Mucosa of descending colon (tissue), 3 donors: ENCODE data around the gene MBD3L1. TPM values are rescaled to one million over a fixed set of nuclear protein-coding genes. Genes with fewer than 3 reads are reported as not detected.

Experiments used
- ATAC-seq: fragments of 200-7000 bp; cut with Tn5 transposase; one replicate; pipeline ENCODE4 v1.9.1; 2020; ENCODE audit warnings: mild to moderate bottlenecking, moderate library complexity
- DNase-seq, 3 donors: peaks; one replicate each; pipeline ENCODE4 v3.0.0-alpha.2; 2020
- H3K36me3 ChIP-seq: fragments of 200-600 bp; one replicate; pipeline ENCODE4 v1.8.0; 2021; ENCODE audit warnings: low read depth, mild to moderate bottlenecking
- H3K4me1 ChIP-seq: fragments of 200-600 bp; one replicate; pipeline ENCODE4 v1.8.0; 2021; ENCODE audit warnings: low read depth, mild to moderate bottlenecking
- H3K4me3 ChIP-seq: fragments of 200-600 bp; one replicate; pipeline ENCODE4 v1.8.0; 2021; ENCODE audit warnings: mild to moderate bottlenecking
- H3K9me3 ChIP-seq: fragments of 200-600 bp; one replicate; pipeline ENCODE4 v1.8.0; 2021; ENCODE audit warnings: mild to moderate bottlenecking
- CTCF ChIP-seq: fragments of 200-600 bp; IDR thresholded peaks from one replicate; pipeline ENCODE4 v1.8.0; 2022; ENCODE audit warnings: antibody characterized with exemption, mild to moderate bottlenecking
- intact Hi-C, 2 donors: fragments of 100-400 bp; cut with DNase I in 1 of 2; cut with micrococcal nuclease in 1 of 2; formaldehyde crosslinking; loops; one replicate each; pipeline versions ENCODE4 v1.11.0 to v1.11.1; 2022; cut with DNase I, micrococcal nuclease
- total RNA-seq, 3 donors: library from RNA; stranded (reverse); fragmentation: NEBNext Ultra II Directional in 2 of 3; extraction: Animal tissue kit (Norgen Biotek cat#: 25700) in 2 of 3; gene quantifications; one replicate each; pipeline versions ENCODE4 v1.2.1 to v1.2.4, GENCODE V29; 2021 to 2023
- donor health status: DM: no; HTN: no; CAD: no; lungs with moderate emphysema.
- donor health status: DM: no; HTN: no; CAD: no.
- donor health status: DM: no; HTN: yes; CAD: no.

MBD3L1 gene
- total RNA-seq, 3 donors from 2014 or later = not detected

GRCh38 chr19:8831373-8831772 is 804 bp upstream of the MBD3L1 start:
- intact Hi-C loops = no loop called here

GRCh38 chr19:8831832-8832131 is 395 bp upstream of the MBD3L1 start:
- TF ChIP-seq CTCF = no peak
- ATAC-seq (peak; percentile 21), DNase-seq (no peak)
- Histone ChIP-seq H3K9me3 (no peaks in the 10 kb centered on the region), H3K4me3 (peak overlapping the region; percentile 78), H3K36me3 (no peaks in the 10 kb centered on the region), H3K4me1 (peaks cover 9% of the 10 kb centered on the region)
- intact Hi-C loops = no loop called here

More at GRCh38 chr19:8831373-8831772, 804 bp upstream of the MBD3L1 start:
- Histone ChIP-seq H3K36me3 (no peaks in the 10 kb centered on the region), H3K9me3 (no peaks in the 10 kb centered on the region), H3K4me3 (peak overlapping the region; percentile 78), H3K4me1 (peaks cover 9% of the 10 kb centered on the region)
- ATAC-seq (no peak), DNase-seq (no peak)
- no peak for TF ChIP-seq CTCF

- H3K36me3 ChIP-seq = no peaks in the 10 kb centered on the region
- no peak for TF ChIP-seq CTCF
- H3K4me1 ChIP-seq = peaks cover 9% of the 10 kb centered on the region
- no peak overlapping the region for H3K4me3 ChIP-seq
- DNase-seq = no peak
- H3K9me3 ChIP-seq = no peaks in the 10 kb centered on the region
- intact Hi-C loops = no loop called here
- ATAC-seq = no peak
Measured at GRCh38 chr19:8835446-8835845, 3.3 kb downstream of the MBD3L1 start.

GRCh38 chr19:8835877-8836276 is 3.7 kb downstream of the MBD3L1 start:
- no peaks in the 10 kb centered on the region for H3K36me3 ChIP-seq
- TF ChIP-seq CTCF = no peak
- no peak overlapping the region for H3K4me3 ChIP-seq
- H3K4me1 ChIP-seq = peaks cover 9% of the 10 kb centered on the region
- ATAC-seq (no peak), DNase-seq (no peak)
- intact Hi-C loops = no loop called here
- no peaks in the 10 kb centered on the region for H3K9me3 ChIP-seq

- intact Hi-C loops = no loop called here
- no peak for TF ChIP-seq CTCF
- H3K36me3 ChIP-seq = no peaks in the 10 kb centered on the region
- ATAC-seq = no peak
- no peak for DNase-seq
- H3K4me3 ChIP-seq = no peak overlapping the region
- no peaks in the 10 kb centered on the region for H3K9me3 ChIP-seq
- no peaks in the 10 kb centered on the region for H3K4me1 ChIP-seq
Measured at GRCh38 chr19:8840708-8841107, 8.5 kb downstream of the MBD3L1 start.

- Histone ChIP-seq H3K9me3 (no peaks in the 10 kb centered on the region), H3K36me3 (no peaks in the 10 kb centered on the region), H3K4me3 (no peak overlapping the region), H3K4me1 (no peaks in the 10 kb centered on the region)
- intact Hi-C loops = no loop called here
- DNase-seq (no peak), ATAC-seq (no peak)
- no peak for TF ChIP-seq CTCF
Measured at GRCh38 chr19:8846819-8847218, 14.6 kb downstream of the MBD3L1 start.
